GM21381 (cell line): ENCODE results near the gene PPDPF.
A peak's percentile ranks its signal among the peaks of the same experiment; 100 is the strongest.
"Not testable (repeated sequence)": the region's sequence is repeated elsewhere in the genome, so short reads cannot be mapped to it uniquely, and the experiment has no call there.

ENCODE experiments used
- ATAC-seq: cut with Tn5 transposase; IDR thresholded peaks from one replicate; pipeline ENCODE4 v1.9.1; 2021; ENCODE audit warnings: mild to moderate bottlenecking, moderate library complexity; ENCODE audit not compliant: unreplicated experiment

The PPDPF gene, protein sequence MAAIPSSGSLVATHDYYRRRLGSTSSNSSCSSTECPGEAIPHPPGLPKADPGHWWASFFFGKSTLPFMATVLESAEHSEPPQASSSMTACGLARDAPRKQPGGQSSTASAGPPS

DNA sequence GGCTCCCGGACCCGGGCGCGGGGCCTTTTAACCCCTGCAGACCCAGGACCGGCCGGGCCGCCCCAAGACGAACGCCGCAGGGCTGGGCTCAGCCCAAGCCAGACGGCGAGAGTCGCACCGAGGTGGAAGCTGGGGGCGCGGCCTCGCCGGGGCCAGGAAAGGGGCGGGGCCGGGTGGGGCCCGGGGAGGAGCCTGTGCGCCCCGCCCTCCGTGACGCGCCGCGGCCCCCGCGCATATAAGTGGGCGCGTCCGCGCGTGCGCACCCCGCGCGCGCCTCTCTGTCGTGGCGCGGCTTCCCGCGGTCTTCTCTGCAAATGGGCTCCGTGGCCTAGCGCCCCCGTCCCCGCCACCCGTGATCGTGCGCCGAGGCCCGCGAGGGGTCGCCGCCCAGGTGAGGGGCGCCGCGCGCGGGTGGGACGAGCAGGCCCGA, at the start of gene PPDPF:
Gene PPDPF, plus strand, starts transcription at position 262 of the 430 bp plus-strand sequence. CDS start 544 bp downstream, outside the sequence.
- peak; percentile 69 for ATAC-seq

DNA sequence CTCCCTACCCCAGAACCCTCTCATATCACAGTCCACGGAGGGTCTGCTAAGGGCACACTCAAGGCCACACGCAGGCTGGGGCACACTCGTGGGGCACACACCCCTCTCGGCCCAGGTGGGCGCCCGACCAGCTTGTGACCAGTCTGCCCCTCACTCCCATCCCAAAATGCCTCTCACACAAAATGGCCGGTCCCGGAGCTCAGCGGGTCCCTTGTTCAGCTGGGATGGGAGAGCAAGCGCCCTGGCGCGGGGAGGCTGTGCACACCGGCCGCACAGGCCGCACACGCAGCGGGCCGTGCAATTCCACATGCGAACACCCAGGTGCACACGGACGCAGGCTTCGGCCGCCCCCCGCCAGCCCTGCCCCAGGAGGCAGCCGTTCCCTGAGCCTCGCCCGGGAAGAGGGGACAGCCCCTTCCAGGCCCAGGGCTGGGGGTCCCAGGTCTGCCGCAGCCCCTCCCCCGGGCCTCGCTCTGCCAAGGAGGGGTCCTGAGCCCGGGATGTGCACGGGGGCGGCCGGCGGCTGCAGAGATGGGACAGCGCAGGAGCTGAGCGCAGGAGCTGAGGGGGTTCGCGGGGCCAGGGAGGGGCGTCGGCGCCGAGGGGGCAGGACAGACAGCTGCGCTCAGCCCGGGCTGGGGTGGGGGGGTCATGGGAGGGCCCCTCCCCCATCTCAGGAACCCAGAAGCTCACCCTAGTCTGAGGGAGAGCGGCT, 49.4 kb upstream of the PPDPF start:
- no peak for ATAC-seq

DNA sequence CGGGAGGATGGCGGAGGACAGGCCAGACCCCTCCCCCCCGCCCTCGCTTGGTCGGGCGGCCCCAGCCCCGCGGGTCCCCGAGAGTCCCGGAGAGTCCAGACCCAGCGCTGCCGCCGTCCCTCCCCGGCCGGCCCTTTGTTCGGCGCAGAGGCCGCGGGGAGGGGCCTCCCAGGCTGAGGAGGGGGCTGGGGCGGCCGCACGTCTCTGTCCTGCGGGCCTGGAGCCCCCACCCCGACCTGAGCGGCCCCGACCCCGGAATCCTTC, 48.9 kb upstream of the PPDPF start:
- no peak for ATAC-seq

DNA sequence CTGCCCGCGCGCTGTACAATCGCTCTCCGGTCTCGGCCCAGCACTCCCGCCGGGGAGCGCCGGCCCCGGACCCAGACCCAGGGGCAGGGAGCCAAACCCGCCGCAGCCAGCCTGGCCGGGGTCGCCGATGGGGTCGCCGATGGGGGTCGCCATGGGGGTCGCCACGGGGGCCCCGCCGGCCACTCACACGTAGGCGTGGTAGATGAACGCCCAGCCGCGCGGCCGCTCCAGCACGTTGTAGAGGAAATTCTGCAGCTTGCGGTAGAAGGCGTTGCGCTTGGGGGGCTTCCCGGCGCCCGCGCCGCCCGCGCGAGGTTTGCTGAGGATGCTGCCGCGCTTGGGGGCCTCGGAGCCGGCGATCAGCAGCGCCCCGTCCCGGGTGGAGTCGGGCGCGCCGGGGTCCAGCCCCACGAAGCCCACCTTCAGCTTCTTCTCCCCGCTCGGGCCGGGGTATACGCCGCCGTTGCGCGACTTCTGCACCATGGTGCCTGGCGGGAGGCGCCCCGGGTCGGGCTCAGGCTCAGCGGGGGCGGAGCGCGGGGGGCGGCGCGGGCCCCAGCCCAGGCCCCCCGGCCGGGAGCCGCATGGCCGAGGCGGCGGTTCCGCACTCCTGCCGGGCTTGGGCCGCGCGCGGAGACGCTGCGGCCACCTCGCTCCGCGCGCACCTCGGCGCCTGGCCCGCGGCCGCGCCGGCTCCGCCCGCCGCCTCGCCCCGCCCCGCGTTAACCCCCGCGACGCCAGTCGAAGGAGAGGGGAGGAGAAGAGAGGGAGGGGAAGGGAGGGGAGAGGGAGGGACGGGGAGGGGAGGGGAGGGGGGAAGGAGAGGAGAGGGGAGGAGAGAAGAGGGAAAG, 48.4 kb upstream of the PPDPF start, which contains the start of gene KCNQ2:
Gene KCNQ2, minus strand, starts transcription at position 675 of the 851 bp plus-strand sequence. Its CDS starts 192 bp downstream, at position 483.
- ATAC-seq: no peak

DNA sequence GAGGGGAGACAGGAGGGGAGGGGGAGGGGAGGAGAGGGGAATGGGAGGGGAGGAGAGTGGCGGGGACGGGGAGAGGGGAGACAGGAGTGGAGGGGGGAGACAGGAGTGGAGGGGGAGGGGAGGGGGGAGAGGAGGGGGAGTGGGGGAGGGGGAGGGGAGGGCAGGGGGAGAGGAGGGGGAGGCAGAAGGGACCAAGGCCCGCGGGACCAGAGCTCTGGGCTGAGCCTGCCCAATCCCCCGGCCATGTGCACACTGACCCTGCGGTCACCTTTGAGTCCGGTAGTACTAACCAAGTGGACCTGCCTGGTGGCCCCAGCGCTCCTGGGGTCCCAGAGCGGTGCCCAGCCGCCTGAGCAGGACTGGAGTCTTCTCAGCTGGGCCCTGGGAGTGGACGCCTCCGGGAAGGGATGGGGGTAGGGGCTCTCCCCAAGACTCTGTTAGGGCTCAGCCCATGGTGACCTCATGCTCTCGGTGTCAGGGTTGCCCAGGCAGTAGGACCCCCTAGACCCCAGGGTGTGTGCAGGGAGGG, 47.6 kb upstream of the PPDPF start:
- no peak for ATAC-seq

DNA sequence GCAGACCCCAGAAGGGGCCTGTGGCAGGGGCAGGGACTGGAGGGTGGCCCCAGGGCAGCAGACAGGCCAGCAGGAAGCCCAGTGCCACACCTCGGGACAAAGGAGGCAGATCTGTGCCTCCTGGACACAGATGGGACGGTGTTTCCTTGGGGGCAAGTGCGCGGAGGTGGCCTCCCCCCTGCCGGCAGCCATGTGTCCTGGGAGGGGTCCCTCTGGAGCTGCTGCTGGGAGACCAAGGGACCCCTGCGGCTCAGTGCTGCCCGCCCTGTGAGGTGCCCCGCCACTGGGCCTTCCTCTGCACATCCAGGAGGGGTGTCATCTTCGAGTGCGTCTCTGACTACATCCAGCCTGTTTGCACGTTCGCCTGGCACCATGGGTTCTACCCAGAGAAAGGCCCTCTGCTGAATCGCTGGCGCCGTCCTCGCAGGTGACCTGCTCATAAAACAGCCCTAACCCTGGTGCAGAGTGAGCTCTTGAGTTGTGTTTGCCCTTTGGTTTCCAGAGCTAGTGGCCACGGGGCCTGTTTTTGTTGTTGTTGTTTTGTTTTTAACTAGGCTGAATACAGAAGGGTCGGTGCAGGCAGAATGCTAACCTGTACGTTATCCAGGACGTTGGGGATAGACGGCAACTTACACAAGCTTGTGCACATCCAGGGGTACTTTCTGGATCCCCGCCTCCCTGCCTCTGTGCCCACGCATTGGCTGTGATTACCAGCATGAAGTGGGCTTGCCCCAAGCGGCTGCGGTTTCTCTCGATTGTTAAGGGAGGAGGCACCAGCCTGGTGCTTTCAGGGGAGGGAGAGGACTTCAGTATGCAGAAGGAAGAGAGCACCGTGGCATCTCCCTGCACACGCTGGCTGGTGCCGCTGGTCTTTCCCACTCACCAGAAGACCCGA, 46.8 kb upstream of the PPDPF start:
- ATAC-seq: no peak

DNA sequence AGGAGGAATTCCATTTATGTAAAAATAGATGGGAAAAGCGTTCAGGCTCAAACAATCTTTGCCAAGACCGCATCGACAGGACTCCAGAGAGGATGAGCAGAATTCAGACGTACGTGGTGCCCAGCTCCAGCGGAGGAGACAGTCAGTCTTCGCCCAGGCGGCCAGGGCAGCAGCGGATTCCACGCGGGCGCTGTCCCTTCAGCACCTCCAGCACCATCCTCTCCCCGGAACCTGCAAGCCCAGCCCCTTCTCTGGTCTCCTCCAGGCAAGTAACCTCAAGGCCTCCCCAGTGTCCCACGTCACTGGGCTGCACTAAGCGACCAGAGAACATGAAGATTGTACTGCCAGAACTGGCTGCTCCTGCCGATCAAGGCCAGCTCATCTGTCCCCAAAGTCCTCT, 45.4 kb upstream of the PPDPF start:
- ATAC-seq: no peak

DNA sequence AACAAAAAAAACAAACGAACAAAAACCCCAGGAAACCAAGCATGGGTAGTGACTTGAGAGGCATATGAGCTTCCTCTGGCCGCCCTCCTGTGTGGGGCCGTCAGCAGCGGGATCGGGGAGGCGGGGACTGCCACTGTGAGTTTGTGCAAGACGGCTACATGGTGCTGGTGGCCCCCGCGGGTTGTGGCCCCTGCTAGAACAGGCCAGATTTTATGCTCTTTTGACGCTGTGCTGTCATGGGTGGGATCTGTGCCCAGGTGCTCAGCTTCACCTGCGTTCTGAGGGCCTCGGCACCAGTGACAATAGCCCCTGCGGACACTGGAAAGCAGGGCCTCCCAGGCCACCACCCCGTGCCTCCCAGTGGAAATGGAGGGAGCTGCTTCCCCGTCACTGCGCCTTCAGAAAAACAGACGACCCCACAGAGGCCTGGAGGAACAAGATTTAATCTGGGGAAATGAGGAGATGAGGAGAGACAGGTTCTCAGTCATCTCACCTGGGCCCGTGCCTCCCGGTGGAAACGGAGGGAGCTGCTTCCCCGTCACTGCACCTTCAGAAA, 43.4 kb upstream of the PPDPF start:
- ATAC-seq: no peak

DNA sequence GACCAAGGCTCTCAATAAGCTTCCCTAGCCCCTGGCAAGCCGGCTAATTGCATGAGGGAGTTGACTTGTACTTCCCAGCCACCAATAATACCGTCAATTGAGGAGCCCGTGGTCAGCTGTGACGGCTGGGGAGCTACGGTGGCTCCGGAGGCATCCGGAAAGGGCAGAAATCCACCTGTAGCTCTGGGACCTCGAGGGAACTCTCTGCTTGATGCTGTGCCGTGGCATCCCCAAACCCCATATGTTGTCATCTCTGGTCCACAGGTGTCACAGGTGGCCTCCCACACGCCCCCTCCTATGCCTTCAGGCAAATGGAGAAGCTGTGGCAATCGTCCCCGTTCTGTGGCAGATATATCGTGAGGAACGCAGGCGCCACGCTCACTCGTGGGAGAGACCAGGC, 42.6 kb upstream of the PPDPF start:
- ATAC-seq: no peak

DNA sequence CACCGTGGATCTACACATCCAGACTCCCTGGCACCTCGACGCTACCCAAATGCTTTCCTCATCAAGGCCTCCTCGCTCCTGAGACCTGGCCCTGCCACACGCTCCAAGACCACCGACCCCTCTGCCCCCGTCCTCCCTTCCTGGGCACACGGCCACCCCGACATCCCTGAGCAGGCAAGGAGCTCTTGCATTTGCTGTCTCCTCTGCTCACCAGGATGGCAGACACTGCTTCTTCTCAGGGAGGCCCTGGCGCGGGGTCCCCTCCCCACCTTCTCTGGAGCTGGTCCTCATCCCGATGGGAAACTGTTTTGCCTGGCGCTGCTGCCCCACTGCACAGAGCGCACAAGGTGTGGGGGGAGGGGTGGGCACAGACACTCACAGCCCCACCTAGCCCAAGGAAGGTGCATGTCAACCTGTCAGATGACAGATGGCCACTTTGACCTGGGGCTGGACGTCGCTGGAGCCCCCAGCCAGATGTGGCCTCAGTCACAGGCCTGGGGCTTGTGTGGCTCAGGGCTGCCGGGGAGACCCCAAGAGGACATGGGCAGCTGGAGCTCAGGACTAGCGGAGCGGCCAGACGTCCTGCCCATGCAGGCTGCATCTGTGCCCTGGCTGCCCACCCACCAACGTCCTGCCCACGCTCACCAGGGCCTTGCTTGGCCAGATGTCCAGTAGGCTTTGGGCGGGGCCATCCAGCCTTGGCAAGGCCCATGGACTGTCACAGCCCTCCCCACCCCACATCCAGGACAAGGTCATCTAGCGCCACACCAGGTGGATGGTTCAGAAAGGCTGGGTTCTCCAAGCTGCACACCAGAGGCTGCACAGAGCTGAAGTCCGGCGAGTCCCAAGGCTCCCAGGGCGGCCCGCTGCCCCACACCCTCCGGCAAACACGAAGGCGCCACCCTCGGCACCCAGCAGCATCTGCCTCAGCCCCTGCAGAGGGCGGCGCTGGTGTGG, 41.9 kb upstream of the PPDPF start:
- no peak for ATAC-seq

DNA sequence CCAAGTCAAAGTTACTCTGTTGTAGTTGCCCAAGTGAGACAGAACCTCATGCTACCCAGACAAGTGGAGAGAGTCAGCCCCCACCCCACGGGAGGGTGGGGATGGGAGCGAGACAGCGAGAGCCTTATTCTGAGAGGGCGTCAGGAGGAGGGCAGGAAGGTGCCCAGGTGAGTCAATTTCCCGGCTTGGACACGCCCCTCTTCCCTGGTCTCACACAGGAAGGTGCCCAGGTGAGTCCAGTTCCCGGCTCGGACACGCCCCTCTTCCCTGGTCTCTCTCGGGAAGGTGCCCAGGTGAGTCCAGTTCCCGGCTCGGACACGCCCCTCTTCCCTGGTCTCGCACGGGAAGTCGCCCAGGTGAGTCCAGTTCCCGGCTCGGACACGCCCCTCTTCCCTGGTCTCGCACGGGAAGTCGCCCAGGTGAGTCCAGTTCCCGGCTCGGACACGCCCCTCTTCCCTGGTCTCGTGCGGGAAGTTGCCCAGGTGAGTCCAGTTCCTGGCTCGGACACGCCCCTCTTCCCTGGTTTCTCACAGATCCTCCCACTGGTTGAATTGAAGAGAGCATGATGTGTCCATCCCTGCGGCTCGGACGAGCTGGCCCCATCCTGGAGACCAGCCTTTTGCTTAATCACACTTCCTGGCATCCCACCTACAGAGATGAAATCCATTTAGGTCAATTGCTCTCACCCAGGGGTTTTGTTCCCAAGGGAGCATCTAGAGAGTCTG, 40.7 kb upstream of the PPDPF start:
- ATAC-seq: not testable (repeated sequence)

DNA sequence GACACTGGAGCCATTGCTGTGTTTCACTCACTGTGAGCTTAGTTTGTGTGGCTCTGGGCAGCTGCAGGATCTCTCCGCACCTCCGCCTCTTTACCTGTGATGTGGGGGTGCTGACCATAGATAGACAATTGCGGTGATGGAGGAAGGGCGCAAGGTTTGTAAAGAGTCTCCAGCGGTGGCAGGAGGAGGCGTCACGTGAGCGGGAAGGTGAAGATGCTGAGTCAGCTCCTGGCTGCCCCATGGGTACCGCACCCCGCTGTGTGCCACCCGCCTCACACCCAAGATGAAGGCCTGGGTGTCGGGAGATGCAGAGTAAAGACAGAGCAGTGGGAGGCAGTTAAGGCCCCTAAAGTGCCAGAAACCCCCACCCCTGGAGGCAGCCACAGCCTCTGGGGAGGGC, 39.1 kb upstream of the PPDPF start:
- no peak for ATAC-seq

DNA sequence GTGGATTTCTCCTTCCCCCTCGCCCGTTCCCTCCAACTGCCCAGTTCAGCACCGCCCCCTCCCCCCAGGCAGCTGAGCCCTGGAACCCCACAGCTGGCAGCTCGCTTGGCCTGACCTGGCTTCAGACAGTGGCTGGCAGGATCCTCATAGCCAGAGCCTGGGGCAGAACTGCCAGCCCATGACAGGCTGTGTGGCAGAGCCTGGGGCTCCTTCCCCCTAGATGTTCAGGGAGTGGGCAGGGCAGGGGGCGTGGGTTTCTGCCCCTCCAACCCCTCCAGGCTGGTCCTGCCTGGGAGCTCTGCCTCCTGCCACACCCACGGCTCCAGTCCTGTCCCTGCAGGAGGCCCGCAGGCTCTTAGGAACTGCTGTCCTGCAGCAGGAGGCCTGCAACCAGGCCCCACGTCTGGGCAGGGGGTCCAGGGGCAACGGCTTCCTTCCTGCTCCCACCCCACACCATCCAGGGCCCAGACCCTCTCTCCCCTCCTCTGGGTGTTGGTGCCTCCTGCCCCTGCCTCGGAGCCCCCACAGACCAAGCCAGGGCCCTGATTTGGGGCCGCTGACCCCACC, 38.5 kb upstream of the PPDPF start:
- no peak for ATAC-seq

DNA sequence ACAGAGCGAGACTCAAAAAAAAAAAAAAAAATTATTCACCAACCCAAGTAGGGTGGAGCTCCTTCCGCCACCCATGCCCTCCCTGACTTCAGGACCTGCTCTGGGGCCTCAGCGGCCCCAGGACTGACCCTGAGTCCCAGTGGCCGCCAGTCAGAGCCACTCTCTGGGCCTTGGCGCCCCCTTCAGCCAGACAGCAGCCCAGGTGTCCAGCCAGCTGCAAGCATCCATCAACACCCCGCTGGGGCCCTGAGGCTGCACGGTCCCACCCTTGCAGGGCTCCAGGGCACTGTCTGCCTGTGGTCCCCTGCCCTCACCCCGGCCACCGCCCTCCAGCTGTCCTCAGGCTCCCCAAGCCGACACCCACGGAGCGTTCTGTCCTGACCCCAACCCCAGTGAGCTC, 36.7 kb upstream of the PPDPF start:
- ATAC-seq: no peak

DNA sequence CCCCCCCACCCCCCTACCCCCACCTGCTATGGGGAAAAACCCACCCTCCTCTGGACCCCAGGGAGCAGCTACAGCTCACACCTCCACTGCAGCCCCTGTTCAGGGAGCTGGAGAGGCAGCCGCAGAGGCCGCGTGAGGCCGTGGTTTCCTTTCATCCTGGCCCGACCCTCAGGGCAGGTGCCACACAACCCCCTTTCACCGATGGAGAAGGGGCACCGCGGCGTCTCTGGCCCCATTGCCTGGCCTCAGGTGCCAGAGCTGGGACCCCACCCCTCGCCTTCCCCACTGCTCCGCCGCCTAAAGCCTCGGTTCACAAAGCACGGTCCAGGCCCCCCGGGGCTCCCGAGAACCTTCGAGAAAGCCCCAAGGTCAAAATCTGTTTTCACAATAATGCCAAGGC, 36.3 kb upstream of the PPDPF start:
- no peak for ATAC-seq

DNA sequence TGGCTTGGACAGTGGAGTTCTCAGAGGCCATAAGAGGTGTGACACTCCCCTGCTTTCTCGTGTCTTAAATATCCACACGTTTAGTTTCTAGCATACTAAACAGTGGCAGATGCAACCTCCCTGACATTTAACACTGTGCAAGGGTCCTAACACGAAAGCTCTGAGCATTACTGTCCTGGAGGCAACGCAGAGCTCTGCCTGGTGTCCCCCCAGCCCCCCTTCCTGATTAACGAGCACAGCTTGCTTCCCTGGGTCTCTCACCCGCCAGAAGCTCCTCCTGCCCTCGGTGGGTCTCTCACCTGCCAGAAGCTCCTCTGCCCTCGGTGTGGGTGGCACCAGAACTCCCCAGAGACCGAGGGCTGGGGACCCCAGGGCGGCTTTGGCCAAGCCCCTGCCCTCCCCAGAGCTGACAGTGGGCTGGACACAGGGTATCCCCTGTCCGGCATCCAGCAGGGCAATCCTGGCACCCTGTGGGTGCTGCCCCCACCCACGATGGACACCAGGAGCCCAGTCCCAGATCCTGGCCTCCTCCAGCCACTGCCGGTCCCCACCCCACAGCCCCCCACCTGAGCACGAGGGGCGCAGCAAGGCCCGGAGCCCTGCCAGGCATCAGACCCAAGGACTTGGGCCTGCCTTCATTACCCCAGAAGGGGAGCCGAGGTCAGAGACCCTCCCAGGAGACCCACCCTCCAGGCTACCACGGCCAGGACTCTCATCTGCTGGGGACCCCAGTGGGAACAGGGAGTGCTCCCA, 35.7 kb upstream of the PPDPF start:
- ATAC-seq: no peak

DNA sequence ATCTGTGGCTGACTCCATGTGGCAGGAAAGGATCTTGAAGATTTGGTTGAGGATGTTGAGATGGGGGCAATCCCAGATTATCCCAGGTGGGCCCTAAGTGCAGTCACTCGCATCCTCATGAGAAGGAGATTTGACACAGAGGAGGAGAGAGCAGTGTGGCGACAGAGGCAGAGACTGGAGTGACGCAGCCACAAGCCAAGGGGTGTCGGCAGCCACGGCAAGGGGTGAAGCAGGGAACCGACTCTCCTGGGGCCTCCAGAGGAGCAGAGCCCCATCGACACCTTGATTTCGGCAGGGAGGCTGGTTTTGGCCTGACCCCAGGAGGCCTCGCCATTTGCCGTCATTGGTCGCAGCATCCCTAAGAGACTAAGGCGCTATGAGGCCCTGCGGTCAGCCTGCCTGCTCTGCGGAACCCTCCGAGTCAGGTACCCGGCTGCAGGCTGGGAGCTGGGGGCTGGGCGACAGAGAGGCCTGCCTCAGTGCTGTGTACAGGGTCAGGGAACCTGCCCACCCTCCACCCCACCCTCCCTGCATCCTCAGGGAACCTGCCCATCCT, 34.2 kb upstream of the PPDPF start:
- ATAC-seq: no peak
